ENCODE results near the gene TTI1. TPM values are rescaled to one million over a fixed set of nuclear protein-coding genes. Genes with fewer than 3 reads are reported as not detected.
"Not testable (repeated sequence)": the region's sequence is repeated elsewhere in the genome, so short reads cannot be mapped to it uniquely, and the experiment has no call there.

The TTI1 gene
- total RNA-seq, 1 experiment from 2014 or later: 37.7 TPM

DNA sequence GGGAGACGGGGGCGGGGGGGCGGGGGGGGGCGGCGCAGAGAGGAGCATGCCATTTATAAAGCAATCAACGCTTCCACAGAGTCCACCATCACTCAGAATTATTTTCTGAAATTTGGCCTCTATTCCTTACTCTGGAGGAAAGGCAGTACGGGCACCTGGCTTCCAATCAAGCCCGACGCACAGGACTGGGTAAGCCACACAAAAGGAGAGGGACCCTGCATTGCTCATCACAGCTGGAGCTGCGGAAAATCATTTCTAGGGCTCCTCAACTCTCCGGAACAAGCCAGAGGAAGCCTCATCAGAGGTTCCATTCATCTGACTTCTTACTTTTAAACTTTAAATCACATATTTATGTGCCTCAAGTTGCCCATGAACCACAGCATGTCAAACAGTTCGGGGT lies 55.9 kb downstream of the TTI1 start:
- DNase-seq (ENCODE audit: low spot score): no peak
- in situ Hi-C loops (cut with HindIII; ENCODE audit: low sequenced_read_pairs): no loop called here

DNA sequence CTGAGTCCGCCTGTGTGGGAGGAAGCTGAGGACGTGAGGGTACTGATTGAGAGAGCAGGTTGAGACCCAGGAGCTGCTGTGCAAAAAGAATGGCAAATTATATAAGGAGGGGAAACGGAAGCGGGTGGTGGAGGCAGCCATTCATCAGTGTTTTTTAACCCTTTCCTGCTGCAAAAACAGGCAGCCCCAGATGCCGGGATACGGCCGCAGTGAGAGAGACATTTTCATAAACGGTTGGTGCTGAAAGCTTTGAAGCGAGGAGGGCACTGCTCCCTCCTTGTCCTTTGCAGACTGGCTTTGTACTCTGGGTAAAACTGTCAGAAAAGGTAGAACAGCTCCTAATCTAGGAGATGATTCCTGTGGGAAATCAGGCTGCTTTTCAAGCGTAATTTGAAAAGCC lies 56.4 kb downstream of the TTI1 start:
- no peak for DNase-seq (ENCODE audit: low spot score)
- in situ Hi-C loops (cut with HindIII; ENCODE audit: low sequenced_read_pairs): no loop called here

DNA sequence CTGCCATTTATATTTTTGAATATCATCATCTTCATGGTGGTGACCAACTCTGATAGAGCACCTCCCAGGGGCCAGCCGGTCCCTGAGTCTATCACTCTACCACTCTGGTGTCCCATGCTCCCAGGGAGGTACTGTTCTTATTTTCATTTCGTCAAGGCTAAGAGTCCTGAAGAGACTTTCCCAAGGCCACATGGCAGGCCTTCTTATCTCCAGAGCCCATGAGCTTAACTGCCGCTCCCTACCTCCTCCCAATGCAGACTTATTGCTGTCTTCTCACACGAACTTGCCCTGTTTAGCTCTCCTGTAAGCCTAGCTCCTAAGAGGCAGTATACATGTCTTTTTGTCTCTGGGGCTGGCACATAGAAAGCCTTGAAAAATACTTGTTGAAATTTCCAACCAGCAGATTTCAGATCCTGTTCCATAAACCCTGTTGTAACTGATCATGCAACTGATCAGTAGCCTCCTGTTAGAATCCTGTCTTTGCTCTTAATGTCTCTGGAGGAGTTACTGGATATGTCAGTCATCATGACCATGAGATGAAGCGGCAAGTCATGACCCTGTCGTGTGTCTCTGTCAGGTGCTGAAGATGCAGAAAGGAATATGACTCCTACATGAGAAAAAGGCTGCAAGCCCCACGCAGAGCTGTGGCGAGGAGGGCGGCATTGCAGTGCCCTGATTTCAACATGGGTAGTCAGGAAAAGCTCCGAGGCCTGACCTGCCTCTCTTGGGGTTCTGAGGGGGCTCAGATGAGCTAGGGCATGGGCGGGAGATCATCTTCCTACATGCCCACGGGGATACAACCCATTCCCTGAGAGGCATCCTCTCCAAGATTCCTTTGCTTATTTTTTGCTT lies 60.0 kb downstream of the TTI1 start:
- no peak for DNase-seq (ENCODE audit: low spot score)
- in situ Hi-C loops (cut with HindIII; ENCODE audit: low sequenced_read_pairs): no loop called here

DNA sequence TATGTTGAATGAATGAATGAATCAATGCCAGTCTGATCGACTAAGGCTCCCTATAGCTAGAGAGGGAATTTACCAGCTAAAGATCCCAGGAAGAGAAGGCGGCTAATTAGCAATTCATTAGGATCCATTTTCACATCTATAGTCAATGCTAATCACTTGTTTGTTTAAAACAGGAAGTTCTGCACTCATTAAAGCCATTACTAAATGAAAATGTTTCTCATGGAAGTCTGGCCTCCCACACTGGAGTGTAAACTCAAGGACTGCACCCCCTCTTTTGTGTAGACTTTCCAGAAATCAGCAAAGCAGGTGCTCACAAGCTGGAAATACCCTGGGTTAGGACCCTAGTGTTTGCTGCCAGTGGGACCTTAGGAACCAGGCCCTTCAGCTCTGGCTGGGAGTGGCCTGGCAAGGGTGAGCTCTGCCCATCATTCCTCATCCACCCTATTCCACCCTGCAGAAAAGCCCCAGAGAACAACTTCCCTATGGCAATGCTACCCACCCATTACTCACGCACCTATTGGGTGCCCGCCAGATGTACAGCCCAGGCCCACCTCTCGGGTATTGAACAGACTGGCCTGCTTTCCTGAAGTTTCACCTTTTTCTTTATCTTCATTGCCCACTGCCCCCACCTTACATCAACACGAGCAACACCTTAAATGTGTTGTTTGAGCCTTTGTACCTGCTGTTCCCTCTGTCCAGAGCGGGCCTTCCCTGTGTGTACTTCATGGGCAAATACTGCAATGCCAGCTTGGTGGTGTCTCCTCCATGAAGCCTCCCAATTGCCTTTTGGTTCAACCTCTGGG lies 60.8 kb downstream of the TTI1 start:
- in situ Hi-C loops (cut with HindIII; ENCODE audit: low sequenced_read_pairs): no loop called here
- no peak for DNase-seq (ENCODE audit: low spot score)

DNA sequence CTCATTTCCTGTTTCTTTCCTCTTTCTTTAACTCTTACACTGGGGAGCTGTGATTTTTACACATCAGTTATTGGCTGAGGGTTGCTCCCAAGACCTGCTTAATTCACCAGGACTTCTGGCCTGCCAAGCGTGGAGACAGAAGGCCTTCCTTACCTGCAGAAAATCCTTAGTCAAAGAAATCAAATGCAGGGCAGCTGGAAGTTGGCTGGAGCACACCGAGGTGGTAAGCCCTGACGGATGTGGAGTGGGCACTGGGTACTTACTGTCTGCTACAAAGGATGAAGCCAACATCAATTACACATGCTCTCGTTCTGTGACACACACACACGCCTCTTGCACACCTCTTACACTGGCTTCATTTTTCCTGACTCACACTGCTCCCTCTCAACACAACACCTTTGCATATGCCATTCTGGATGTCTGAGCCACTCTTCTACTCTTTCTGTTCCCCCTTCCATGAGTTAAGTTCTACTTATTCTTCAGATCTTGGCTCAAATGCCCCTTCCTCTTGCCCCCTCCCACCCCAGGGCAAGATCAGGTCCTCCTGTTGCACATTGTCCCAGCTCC lies 61.6 kb downstream of the TTI1 start:
- in situ Hi-C loops (cut with HindIII; ENCODE audit: low sequenced_read_pairs): no loop called here
- no peak for DNase-seq (ENCODE audit: low spot score)

DNA sequence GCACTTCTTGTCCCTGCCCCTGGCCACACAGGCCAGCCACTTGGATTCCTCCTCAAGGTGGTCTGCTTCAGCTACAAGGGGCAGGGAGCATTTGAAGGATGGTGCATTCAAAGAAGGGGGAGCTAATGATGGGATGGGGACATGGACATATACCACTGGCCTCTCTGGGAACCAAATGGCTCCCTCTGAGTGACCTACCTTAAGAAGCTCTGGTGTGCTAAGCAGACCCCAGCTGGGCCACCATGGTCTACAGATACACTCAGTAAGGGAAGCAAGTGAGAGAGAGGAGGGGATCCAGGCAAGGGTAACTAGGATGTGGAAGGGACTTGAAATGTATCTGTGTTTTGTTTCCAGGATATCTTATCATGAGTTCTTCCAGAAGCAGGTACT lies 62.4 kb downstream of the TTI1 start:
- DNase-seq (ENCODE audit: low spot score): no peak
- in situ Hi-C loops (cut with HindIII; ENCODE audit: low sequenced_read_pairs): no loop called here

DNA sequence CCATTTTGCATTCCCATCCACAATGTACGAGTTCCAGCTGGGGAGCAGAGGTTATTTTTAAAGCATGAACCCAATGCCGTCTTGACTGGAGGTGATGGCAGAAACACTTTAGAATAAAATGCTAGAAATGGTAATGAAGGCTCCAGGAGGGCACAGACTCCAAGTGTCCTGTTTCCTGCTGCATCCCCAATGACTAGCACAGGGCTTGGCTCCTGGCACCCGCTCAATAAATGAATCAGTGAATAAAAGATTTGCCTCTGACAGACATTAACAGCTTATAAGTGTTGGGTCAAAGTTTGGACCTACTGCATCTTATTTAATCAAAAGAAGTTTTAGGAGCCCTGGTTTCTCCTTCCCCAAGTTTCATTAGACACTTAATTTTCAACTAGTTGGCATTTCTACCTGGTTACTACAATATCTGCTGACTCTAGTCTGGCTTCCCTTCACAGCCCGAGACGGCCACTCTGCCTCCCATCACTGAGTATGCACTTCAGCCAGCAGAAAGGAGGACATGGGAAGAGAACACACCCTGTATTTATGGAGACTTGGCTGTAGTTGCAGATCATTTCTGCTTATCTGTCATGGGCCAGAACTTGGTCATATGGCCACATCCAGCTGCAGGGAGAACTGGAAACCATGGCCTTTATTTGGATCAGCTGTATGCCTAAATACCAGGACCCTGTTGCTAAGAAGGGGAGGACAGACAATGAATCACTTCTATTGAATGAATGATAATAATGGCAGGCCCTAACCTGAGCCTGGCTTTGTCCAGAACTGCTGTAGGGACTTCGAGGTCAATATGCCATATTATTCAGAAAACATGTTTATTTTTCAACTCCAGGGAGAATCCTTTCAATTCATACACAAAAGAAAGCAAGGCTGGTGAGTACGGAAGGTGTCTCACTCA lies 63.1 kb downstream of the TTI1 start:
- in situ Hi-C loops (cut with HindIII; ENCODE audit: low sequenced_read_pairs): no loop called here
- no peak for DNase-seq (ENCODE audit: low spot score)

DNA sequence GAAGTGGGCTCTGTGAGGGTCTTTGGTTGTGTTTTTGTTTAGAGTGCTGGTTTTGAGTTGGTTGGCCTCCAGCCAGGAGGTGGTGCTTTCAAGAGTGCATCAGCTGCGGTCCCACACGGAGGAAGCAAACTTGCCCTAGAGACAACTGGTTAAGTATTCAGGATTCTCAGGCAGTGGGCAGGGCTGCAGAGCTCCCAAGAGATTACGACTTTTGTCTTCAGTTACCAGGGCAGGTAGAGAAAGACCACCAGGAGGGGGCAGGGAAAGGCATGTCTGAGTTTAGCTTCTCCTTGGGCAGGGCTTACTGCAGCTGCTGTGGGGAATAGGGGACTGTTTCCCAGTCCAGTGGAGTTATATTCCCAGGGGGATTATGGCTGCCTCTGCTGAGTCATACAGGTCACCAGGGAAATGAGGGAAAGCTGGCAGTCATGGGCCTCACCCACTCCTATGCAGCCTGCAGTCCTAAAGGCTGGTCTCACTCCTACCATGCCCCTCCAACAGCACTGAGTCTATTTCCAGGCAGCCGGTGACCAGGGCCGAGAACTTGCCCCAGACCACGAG lies 64.3 kb downstream of the TTI1 start:
- DNase-seq (ENCODE audit: low spot score): no peak
- in situ Hi-C loops (cut with HindIII; ENCODE audit: low sequenced_read_pairs): no loop called here

DNA sequence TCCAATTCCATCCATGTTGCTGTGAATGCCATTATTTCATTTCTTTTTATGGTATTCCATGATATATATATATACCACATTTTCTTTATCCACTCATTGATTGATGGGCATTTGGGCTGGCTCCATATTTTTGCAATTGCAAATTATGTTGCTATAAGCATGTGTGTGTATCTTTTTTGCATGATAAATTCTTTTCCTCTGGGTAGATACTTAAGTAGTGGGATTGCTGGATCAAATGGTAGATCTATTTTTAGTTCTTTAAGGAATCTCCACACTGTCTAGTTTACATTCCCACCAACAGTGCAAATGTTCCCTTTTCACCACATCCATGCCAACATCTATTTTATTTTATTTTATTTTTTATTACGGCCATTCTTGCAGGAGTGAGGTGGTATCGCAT lies 69.8 kb downstream of the TTI1 start:
- in situ Hi-C loops (cut with HindIII; ENCODE audit: low sequenced_read_pairs); DNase-seq (ENCODE audit: low spot score): not testable (repeated sequence)

DNA sequence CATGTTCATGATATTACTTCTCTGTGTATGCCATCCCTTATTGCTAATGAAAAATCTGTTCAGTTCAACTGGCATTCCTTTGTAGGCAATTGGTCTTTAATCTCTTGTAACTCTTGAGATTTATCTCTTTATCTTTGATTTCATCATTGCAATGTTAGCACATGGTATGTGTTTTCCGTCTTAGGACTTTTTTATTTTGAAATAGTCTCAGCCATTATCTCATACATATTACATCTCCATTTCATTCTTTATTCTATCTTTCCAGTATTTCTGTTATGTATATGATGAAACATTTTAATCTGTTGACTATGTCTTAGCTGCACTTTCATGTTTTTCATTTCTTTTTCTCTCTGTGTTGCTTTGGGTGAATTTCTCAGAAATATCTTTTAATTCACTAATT lies 72.2 kb downstream of the TTI1 start:
- in situ Hi-C loops (cut with HindIII; ENCODE audit: low sequenced_read_pairs): no loop called here
- DNase-seq (ENCODE audit: low spot score): no peak

DNA sequence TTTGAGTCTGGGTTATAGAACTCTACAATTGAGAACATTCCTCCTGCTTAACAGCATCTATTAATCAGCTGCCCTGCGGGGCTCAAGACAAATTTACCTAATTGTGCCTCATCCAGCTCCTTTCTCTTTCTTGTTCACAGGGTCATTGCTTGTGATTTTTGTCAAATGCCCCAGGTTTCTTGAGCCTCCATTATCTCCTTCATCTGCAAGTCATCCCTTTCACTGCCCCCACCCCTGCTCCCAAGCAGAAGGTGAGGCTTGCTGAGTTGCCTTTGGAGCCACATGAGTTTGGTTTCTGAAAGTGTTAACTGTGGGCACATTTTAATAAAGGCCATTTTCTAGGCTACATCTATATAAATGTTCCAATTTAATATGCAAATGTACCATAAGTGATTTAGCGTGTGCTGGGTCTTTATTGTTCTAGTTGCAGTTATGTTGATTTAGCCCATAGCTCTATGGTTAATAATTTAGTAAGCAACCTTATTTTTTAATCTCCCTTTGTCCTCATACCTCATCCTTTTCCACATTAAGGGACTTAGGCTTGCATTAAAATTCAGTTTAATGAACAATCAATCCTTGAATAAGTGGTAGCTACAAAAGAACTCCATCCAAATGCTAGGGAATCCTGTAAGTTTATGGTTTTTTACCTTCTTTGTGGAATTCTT lies 74.3 kb downstream of the TTI1 start:
- DNase-seq (ENCODE audit: low spot score): no peak
- in situ Hi-C loops (cut with HindIII; ENCODE audit: low sequenced_read_pairs): no loop called here

DNA sequence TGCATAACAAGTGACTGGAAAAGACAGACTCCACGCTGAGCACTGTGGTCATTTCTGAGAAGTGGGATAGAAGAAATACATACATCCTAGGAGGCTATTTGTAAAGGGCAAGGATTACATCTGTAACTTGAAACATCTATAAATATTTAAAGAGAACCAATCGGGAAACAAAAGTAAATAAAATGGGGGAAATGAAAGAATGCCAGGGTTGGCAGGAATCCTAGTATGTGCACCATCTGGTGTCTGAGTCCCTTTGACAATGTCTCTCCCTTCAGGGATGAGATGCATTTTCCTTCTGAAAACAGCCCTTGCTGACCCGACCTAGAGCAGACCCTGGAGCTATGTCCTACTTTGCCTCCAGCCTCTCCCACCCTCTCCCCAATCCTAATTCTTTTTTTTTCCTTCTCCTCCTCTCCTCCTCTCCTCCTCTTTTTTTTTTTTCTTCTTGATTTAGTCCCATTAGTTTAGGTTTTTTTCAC lies 77.1 kb downstream of the TTI1 start:
- in situ Hi-C loops (cut with HindIII; ENCODE audit: low sequenced_read_pairs): no loop called here
- DNase-seq (ENCODE audit: low spot score): no peak

DNA sequence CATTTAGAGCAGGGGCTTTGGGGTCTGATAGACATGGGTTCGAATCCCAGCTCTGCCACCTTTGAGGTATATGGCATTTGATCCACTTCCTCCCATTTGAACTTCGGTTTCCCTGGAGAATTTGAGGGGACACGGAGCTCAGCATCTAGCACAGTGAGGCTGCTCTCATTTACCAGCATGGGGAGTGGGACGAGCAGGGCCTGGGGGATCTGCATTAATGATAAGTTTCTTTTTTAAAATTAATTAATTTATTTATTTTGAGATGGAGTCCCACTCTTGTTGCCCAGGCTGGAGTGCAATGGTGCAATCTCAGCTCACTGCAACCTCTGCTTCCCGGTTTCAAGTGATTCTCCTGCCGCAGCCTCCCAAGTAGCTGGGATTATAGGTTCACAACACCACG lies 77.7 kb downstream of the TTI1 start:
- DNase-seq (ENCODE audit: low spot score): no peak
- in situ Hi-C loops (cut with HindIII; ENCODE audit: low sequenced_read_pairs): no loop called here

DNA sequence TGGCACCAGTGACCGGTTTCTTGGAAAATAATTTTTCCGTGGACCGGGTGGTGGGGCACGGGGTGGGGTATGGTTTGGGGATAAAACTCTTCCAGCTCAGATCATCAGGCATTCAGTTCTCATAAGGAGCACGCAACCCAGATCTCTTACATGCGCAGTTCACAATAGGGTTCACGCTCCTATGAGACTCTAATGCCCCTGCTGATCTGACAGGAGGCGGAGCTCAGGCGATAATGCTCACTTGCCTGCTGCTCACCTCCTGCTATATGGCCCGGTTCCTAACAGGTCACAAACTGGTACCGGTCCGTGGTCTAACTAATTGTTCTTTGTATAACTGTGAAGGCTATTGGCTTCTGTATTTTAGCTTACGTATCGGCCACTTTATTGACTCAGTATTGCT lies 78.6 kb downstream of the TTI1 start:
- DNase-seq (ENCODE audit: low spot score): no peak
- in situ Hi-C loops (cut with HindIII; ENCODE audit: low sequenced_read_pairs): no loop called here

DNA sequence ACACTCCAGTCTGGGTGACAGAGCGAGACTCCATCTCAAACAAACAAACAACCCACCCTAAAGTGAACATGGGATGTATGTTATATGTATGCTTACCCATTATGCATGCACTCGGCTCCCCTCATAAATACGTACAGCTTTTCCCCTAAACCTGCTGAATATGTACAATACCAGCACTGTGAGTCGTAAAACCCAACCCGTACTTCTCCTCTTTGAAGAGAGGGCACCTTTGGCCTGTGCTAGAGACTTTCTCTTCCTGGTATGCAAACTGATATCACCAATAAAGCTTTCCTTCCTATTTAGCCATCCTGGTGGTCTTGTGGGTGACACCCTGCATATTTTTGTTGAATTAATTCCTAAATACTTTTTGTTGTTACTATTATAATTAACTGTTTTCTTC lies 79.1 kb downstream of the TTI1 start:
- in situ Hi-C loops (cut with HindIII; ENCODE audit: low sequenced_read_pairs): no loop called here
- DNase-seq (ENCODE audit: low spot score): no peak

DNA sequence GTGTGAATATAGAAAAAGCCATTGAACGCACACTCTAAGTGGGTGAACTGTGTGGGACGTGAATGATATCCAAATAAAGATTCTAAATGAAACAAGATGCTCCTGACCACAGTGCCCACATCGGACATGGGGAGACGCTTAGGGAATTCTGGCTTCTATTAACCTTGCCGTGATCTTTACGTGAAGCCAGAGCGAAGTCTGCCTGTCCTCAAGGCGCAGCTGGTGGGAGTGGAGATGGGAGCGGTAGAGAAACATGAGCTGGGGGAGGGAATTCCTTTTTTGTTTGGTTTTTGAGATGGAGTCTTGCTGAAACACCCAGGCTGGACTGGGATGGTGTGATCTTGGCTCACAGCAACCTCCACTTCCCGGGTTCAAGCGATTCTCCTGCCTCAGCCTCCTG lies 84.3 kb downstream of the TTI1 start:
- in situ Hi-C loops (cut with HindIII; ENCODE audit: low sequenced_read_pairs): no loop called here
- no peak for DNase-seq (ENCODE audit: low spot score)

DNA sequence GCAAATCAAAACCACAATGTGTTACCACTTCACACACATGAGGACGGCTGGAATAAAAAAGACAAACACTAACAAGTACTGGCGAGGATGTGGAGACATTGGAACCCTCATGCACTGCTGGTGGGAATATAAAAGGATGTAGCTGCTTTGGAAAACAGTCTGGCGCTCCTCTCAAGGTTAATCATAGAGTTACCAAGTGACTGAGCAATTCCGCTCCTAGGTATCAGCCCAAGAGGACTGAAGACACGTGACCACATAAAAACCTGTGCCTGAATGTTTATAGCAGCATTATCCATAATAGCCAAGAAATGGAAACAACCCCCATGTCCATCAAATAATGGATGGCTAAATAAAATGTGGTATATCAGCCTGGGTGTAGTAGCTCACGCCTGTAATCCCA lies 85.3 kb downstream of the TTI1 start:
- in situ Hi-C loops (cut with HindIII; ENCODE audit: low sequenced_read_pairs): no loop called here
- no peak for DNase-seq (ENCODE audit: low spot score)

DNA sequence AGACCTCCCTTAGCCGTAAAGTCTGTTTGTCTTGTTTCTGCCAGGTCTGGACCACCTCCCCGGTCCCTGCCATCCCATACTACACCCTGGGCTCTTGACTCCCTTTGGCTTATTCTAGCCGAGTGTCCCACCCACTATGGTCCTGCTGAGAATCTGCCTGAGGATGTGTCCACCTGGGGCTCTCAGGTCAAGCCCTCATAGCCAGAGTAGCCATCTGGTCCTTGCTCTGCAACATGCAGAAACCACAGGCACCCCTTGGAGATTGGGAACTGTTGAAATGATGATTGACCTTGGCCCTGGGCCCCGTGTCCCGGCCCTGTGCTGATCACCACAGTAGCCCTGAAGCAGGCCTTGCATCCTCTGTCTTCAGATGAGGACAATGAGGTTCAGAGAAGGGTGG lies 86.3 kb downstream of the TTI1 start:
- no peak for DNase-seq (ENCODE audit: low spot score)
- in situ Hi-C loops (cut with HindIII; ENCODE audit: low sequenced_read_pairs): no loop called here
